HG03469 (cell line): ENCODE data around the gene ATRIP.

ENCODE experiments used
- ATAC-seq: cut with Tn5 transposase; IDR thresholded peaks from one replicate; pipeline ENCODE4 v1.9.1; 2021; ENCODE audit warnings: mild to moderate bottlenecking, moderate library complexity, moderate number of reproducible peaks; ENCODE audit not compliant: unreplicated experiment

ATRIP gene

GRCh38 chr3:48423241-48423882 is 23.2 kb upstream of the ATRIP start:
- no peak for ATAC-seq

- no peak for ATAC-seq
Observed at GRCh38 chr3:48423883-48424695, 22.4 kb upstream of the ATRIP start.

DNA sequence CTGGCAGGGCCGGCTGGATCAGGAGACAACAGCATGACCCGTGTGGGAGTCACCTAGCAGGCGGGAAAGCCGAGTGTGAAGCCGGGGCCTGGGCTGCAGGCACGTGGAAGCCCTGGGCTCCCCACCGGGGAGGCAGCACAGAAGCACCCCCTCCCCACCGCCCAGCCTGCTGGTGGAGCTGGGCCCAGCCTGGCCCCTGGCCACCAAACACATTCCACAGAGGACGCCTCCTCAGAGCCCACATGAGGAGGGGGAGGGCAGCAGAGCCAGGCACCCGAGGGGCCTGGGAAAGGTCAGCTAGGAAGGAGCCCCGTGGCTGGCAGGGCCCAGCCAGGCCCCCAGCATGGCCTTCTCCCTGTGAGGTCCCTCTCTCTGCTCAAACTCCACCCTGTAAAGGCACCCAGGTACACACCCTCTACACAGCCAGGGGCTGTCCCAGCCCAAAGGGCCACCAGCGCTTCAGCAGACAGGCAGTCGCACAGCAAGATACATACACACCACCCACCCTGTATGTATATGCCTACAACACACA is 21.2 kb upstream of the ATRIP start:
- ATAC-seq, result no peak

DNA sequence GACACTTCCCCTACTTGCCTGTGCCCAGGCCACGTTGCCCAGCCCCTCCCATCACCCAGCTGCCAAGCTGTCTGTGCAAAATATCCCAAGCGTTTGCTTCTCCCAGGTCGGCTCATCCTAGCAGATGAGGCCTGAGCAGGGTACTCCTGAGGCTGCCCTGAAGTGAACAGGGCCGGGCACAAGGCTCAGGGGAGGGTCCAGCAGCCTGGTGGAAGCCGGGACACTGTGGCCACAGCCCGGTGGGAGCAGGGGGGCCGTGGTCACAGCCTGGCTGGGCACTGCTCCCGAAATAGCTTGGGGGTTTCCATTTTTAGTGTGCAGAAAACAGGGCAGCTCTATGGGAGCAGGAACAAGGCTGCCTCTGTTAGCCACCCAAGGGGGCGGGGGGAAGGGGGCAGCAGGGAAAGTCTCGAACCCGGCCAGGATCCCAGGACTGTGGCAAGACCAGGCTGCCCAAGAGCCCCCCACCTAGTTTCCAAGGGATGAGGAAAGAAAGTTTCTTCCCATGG is 20.1 kb upstream of the ATRIP start:
- no peak for ATAC-seq

DNA sequence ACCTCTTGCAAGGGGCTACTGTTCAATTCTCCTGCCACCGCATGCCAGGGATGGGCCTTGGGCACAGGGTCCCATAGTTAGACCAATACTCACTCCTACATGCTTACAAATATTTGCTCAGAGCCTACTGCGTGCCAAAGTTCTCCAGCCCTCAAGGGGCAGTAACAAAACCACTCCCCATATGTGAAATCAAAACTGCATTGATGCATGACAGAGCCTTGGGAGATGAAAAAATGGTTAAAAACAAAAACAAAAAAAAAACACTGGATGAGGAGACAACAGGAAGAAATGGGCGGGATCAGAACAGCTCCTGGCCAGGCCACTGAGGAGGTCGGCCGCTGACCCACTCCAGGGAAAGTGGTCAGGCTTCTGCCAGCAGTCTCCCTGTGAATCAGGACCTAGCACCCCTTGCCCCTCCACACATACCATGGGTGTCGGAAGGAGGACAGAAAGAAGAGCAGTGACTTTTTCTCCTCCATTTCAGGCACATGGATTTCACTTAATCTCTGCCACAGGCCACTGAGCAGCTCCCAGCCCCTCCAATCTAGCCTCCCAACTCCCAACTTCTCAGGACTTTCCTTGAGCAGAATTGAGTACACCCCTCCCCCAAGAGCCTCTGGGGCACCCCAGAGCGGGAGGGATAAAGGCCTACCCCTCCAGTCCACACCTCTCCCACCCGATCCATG is 19.4 kb upstream of the ATRIP start:
- no peak for ATAC-seq

GRCh38 chr3:48427630-48427962 is 18.9 kb upstream of the ATRIP start:
- no peak for ATAC-seq

DNA sequence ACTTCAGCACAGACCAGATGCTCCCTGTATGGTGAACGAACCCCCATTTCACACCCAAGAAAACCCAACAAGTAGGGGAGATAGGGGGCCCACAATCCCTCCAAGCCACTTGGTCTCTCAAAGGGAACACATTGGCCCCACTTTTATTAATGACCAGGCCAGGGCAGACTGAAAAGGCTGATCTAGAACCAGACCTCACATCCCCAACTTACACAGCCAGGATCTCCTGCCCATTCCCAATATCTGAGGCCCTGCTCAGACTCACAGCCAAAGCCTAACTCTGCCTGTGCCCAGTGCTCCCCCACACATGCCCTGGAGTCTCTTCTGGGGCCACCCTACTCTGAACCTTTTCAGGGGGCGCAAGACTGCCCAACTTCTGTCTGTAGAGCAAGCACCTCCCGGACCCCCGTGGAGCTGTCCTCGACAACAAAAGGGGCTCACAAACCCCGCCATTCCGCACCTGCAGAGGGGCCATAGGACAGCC is 18.4 kb upstream of the ATRIP start:
- no peak for ATAC-seq

DNA sequence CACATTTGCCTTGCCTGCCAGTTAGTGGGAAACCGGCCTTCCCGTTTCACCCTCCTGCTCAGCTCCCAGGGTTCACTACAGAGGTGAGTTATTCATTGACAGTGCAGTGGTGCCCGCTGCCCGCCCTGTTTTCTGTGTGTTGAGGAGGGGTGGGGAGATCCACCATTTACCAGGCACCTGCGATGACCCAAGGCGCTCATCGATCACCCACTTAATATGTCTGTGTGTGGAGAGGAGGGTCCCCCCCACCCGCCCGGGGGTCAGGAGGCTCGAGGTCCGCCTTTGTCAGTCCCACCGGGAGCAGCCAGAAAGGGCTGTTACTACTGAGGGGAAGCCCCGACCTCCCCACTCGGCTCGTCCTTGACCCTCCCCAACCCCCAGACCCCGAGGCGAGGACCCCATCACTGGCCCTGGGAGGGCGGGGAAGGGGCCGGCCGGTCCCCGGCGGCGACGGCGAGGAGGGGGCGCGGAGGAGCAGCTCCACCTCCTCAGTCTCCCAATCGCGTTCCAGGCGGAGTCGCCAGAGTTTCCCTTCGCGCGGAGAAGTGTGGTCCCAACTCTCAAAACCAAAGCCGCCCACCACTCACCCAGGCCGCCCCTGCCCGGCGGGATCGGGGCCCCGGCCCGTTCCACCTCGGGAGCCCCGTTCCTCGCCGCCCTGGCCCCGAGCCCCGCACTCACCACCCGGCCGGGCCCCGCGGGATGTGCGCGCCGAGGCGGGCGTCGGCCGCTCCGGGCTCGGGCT is 17.8 kb upstream of the ATRIP start:
- ATAC-seq, result no peak

- no peak for ATAC-seq
Observed at GRCh38 chr3:48429317-48429959, 17.1 kb upstream of the ATRIP start.

- no peak for ATAC-seq
Observed at GRCh38 chr3:48429960-48430707, 16.4 kb upstream of the ATRIP start, which contains the start of gene PLXNB1. PLXNB1 (minus strand) TSS chr3:48430086; CDS start chr3:48424611, 5,475 bp downstream.

DNA sequence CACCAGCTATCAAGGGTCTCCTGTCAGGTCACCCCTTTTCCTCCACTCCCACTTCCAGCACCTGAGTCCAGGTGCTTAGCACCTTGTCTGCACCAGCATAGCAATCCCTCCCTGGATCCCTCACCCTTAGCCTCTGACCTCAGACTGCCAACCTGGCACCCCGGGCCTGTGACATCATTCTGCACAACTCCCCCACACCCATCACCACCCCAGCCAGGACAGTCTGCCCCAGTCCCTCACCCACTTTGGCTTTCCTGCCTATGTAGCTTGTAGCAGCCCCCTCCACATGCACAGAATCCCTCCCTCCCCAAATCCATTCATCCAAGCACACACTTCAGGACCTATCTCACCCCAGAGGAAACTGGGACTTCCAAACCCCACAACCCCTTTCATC is 15.8 kb upstream of the ATRIP start:
- ATAC-seq, result no peak

DNA sequence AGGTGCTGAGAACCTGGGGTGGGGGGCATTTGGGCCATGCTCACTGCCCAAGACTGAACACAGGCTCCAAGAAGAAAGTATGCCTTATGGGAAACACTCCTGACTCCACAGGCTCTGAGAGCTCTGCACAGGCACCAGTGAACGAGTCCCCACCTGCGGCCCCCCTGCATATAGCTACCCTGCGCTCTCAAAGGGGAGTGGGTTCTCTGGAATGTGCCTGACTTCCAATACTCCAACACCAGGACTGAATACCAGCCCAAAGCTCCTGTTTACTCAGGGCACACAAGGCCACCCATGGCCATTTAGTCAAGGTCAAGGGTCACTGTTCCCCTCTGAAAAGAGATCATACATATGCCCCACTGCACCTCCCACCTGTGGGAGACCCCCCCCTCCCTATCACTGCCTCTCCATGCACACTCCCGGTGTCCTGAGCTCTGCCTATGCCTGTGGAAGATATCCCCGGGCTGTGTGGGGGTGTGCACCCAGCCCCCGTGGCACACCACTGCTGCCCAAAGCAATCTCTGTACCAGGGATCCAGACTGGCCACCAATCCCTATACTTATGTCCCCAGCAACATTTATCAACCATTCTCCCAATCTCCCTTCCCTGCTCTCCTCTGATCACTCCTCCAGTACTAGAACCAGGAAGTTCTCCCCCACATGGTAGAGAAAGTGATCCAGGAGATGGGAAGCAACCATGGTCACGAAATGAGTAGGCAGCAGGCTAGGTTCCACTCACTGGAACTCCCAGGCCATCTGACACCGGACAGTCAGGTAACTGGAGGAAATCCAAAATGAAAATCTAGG is 15.1 kb upstream of the ATRIP start:
- ATAC-seq, result no peak

DNA sequence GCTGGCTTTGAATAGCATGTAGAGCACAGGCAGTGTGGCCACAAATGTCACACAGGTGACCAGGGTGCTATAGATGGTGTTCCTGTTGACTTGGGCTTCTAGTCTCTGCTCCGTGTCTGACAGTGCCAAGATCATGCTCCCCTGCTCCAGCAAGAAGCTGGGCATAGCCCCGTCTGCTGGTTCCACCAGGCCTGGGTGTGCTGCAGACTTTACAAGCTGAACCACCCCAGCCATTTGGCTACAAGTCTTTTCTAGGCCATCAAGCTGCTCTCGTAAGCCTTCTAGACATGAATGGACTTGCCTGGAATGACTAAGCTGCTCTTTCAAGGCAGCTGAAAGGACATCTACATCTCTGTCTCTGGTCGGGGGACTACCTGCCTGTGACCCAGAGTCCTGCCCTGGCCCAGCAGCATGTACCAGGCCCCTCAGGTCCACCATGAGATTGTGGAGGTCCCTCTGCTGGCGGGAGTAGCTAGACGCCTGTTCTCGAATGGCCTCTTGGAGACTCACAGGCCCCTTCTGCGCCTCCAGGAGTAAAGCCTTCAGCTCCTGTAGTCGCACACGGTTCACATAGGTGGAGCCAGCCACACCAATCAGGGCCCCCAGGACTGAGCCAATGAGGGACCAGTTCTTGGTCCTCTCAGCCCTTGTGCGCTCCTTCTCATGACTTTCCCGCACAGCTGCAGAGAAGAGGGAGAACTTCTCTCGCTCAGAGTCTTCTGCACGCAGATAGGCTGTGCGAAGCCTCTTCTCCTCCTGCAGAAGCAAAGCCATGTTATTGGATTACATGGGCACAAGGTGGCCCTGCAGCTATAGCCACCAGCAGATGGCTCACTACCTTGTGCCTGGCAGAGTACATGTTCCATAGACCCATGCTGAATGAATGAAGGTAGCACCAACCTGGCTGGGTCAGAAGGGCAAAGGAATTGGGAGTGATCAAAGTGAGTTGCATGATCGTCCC is 13.8 kb upstream of the ATRIP start:
- no peak for ATAC-seq

DNA sequence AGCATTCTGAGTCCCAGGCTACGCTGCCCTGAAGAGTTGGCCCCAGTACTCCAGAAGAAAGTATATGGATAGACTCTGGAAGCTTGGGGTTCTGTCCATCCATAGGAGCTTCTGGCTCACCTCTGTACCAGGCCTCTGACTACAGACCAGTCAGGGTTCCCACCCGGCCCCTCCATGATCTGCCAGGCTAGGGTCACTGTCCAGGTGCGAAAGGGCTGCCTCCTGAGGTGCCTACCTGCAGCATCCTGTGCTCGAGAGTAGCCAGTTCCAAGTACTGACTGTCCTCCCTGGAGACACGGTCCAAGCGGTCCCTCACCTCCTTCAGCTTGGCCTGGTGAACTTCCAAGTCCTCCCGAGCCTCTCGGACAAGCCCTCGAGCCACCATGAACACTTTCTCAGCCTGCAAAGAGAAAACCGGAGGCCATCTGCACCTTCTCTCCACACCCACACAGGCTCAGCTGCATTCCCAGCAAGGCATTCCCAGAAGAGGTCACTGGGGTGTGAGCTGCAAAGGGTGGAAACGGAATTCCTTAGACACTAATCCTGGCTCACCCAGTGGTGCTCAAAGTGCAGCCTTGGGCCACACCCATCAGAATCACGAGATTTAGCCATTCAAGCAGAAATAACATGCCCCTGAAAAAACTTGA is 12.9 kb upstream of the ATRIP start:
- no peak for ATAC-seq

DNA sequence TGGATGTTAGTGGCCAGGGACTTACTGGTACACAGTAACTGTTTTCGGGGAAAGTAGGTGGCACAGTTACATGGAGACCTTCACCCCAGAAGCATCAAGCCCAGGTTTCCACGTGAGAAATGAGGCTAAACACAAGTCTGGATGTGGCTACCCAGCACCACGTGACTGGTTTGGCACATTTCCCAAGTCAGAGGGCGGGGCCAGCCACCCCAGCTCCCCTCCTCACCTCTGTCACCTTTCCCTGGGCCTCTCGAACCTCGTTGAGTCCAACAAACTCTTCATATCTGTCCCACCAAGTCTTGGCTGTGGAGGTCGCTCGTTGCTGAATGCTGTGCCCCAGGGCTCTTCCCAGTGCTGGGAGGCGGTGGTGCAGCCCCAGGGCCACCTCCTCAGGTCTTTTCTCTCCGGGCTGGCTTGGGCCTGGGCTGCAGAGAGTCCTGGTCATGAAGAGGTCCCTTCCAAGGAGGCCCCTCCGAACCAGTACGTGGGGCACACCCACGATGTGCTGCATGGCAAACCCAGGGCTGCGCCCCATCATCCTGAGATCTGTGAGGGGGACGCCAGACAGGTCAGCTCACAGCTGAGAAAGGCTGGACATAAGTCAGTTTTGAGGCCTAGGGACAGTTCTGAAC is 11.8 kb upstream of the ATRIP start:
- ATAC-seq, result no peak

DNA sequence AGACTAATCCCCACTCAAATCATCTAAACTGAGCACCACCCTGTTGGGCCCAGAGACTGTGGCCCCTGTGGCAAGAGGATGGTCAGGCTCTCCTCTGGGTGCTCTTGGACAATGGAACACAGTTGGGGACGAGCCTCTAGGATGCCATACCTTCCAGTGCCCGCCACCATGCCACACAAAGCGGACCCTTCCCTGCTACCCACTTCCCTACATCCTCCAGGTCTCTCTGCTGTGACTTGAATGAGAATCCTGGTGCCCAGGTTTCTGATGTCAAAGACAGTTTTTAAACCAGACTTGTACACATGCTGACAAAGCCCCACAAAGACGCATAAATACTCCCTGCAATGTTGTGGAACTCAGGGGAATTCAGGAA is 11.3 kb upstream of the ATRIP start:
- ATAC-seq, result no peak
